NCI-H2029 treated with DMSO at 0.1 percent for 48 hours (cell line): Measurements from ENCODE around the gene POU3F2.

Experiments
- DNase-seq: peaks from one replicate; lab custom pipeline; 2025; lab: John Stamatoyannopoulos, UW

Gene POU3F2

GRCh38 chr6:98834060-98835031 is at the start of gene POU3F2:
Gene POU3F2, plus strand, starts transcription at chr6:98834574. Its CDS starts 300 bp downstream, at chr6:98834874.
- DNase-seq, result peak; percentile 94

GRCh38 chr6:98787435-98787834 is 46.9 kb upstream of the POU3F2 start:
- peak; percentile 1 for DNase-seq

DNA sequence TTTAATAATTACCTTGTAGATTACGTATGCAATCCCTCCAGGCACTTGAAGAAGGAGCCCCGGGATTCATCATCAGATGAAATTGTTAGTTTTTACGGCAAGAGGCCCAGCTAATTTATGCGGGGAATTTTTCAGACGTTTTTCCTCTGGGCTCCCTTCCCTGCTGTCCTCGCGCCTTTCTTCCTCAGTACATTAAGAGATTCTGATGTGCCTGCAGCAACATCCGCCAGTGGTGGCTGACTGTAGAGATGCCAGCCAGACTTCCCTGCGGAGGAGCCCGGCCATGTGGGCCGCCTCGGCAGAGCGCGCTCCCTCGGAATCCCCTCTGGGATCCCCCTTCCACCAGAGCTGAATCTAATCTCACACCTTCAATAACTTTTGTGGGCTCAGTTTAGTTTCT is 46.4 kb upstream of the POU3F2 start:
- no peak for DNase-seq

GRCh38 chr6:98794307-98794842 is 40.0 kb upstream of the POU3F2 start:
- no peak for DNase-seq

GRCh38 chr6:98797217-98797994 is 37.0 kb upstream of the POU3F2 start:
- DNase-seq, result no peak

- no peak for DNase-seq
These were observed 33.5 kb upstream of the POU3F2 start for GRCh38 chr6:98800866-98801265.

GRCh38 chr6:98808541-98809210 is 25.7 kb upstream of the POU3F2 start:
- no peak for DNase-seq

DNA sequence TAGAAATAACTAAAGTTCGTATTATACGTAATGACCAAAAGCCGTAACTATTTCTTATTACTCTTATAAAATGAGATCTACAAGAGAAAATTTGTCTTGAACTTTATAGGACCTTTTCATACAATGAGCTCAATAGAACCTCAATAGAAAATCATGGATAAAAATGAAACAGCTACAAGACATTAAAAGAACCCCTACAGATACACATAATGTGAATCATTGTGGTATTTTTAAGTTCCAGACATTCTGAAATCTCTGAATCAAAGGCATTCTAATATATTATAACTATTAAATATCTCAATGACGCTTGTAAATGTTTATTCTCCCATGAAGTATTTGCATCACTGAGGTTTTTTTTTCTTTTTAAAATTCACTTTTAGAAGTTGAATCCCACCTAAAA is 22.2 kb upstream of the POU3F2 start:
- no peak for DNase-seq

GRCh38 chr6:98816799-98817198 is 17.6 kb upstream of the POU3F2 start:
- no peak for DNase-seq

GRCh38 chr6:98821756-98822405 is 12.5 kb upstream of the POU3F2 start:
- no peak for DNase-seq

DNA sequence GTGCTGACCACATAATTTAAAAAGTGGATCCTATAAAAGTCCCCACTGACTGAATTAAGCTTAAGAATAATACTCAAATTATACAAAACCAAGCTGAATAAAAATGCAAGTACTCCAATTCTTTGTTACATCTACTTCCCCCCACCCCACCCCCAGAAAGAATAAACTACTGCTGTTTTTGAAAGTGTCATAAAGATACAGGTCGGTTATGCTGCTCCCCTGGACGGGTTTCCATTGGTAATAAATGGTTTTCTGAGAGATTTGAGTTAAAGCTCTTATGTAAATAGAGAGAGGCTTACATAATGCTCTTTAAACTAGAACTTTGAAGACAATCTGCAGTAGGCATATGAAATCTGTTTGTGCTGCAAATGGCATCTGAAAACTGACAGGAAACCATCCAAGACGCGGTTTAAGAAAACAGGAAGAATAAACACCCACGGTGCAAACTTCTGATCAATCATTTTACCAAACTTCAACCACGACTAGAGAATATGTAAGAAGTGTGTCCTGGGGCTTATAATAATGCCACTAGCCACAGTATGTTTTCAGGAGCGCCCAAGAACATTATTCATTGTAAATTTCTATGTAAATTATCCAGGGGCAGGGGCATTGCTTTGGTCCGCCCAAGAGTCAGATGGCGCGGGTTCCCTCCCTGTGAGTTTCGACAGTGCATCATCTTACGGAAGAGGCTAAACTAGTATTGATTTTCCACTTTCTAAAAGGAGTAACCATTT is 10.8 kb upstream of the POU3F2 start:
- DNase-seq, result no peak

DNA sequence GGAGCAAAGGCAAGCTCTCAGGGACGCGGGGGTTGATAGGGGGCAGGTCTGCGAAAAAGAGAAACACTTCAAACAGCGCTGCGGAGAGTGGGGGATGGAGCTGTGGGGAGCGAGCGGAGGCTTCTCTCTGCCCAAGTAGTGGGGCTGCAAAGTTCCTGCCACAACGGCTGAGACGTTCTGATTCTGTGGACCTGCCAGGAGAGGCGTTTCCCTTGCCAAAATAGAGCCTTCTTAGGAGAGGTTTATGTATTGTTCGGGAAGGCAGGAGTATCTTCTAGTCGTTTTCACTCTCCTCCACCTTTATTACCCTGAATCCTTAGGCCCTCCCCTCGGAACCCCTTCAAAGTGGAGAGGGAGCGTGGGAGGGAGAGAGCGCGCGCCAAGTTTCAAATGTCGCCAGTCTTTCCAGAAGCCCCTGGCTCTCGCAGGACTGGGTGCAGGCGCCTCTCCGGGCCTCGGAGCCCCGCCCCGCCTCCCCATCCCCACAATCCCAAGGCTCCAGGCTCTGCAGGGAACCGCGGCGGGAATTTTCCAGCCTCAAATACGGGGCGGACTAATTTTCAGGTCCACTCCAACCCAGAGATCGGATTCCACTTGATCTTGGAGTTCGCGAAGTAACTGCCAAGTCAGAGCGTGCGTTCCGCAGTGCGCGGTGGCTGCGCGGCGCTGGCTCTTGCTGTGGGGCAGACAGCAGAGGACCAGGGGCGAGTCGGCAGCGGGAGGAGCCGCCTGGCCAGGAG is 10.0 kb upstream of the POU3F2 start:
- DNase-seq, result no peak

DNA sequence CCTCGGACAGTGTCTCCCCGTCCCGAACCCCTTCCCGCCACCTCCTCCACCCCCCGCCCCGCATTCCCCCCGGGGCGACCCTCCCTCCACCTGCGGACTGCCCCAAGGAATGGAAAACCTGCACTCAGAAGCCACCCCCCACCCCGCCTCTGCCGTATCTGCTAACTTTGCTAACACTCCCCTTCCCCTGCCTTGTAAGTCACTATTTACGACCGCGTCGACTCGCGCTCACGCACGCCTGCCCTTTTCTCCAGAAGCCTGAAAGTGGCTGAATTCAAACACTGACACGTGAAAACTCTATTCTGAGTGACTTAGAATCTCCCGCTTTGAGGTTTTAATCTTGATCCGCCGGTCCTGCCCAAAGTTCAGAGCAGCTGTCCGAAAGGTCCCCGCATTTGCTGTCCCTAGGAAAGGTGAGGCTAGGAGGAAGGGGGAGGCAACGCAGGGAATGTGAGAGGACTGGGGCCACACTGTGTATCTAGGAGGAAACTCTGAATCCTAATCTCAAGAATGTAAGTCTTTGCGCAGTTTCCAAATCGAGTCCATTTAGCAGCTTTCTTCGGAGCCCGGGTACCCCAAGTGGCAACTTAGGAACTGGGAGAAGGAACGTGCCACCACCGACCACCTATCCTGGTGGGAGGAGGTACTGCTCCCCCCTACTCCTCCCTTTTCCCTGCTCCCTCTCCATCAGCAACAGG is 9.3 kb upstream of the POU3F2 start:
- DNase-seq, result no peak

GRCh38 chr6:98825600-98826230 is 8.7 kb upstream of the POU3F2 start:
- DNase-seq, result no peak

DNA sequence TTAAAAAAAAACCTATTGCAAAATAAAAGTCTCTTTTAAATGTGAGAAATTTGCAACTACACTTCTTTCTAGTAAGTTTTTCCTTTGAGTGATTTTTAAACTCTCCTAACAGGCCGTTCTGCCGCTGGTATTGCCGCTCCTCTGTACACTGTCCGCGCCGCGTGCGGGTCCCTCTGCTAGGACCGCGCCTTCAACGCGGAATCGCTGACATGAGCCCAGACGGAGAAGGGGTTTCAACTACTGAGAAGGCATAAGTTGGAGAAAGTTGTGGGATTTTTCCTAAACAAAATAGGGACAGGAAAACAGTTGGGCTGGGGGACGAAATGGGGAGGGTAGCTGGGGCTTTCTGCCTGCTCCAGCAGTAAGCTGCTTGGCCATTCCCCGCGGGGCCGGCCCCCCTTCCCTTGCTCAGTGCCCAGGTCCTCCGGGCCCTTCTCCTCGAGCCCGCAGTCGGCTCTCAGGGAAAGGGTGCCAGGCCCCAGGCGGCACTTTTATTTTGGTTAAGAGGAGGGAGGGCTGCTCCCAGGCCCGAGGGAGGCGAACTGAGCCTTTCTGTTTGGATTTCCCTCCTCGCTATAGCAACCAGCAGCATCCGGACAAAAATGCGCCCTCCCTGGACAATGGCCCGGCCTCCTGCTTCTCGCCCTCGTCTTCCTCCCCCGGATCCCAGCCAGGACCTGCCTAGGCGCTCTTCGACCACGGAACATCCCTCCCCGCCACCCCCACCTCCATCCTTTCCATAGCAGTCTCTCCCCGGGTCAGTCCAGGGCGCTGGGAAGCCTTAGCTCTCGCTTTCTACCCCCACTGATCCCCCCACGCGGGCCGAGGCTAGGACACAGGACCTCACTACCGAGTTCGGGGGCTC is 6.8 kb upstream of the POU3F2 start:
- no peak for DNase-seq

GRCh38 chr6:98828211-98828788 is 6.1 kb upstream of the POU3F2 start:
- DNase-seq, result no peak

GRCh38 chr6:98828941-98829411 is 5.4 kb upstream of the POU3F2 start:
- no peak for DNase-seq

DNA sequence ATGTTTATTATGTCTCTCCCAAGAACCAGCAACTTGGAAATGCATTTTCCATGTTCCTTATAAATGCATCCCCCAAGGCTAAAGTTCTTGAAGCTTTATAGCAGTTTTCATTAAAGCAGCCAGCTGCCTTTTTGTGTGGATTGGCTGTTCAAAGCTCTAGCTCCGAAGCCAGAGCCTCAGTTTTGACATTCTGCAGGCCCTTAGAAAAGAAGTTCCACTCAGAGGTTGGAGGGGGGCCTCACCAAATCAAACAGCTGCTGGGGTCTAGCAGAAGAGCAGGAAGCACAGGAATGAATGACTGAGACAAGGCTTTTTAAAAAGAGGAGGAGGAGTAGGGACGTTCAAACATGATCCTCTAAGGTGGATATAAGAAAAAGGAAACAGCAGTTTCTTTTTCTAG is 4.2 kb upstream of the POU3F2 start:
- DNase-seq, result no peak
